ENCODE measurements around the gene ZNF530. TPM values are rescaled to one million over a fixed set of nuclear protein-coding genes. Genes with fewer than 3 reads are reported as not detected.

Gene ZNF530
- total RNA-seq, 1 experiment from 2014 or later: 8.9 TPM

DNA sequence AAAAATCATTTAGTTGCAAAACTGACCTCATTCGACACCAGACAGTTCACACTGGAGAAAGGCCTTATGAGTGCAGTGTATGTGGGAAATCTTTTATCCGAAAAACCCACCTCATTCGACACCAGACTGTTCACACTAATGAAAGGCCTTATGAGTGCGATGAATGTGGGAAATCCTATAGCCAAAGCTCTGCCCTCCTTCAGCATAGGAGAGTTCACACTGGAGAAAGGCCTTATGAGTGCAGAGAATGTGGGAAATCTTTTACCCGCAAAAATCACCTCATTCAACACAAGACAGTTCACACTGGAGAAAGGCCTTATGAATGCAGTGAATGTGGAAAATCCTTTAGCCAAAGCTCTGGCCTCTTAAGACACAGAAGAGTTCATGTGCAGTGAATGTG, 7.2 kb downstream of the ZNF530 start:
- TF ChIP-seq SIN3A (IDR thresholded peaks at IDR 0.05; ENCODE audit: borderline replicate concordance, insufficient read depth, low read depth, low read length) (no peak), POLR2AphosphoS5 (IDR thresholded peaks at IDR 0.05; ENCODE audit: low read depth, low read length) (no peak), TCF7L2 (IDR thresholded peaks at IDR 0.05; ENCODE audit: low read depth, low read length) (no peak)
- TF ChIP-seq, protein P1, sequence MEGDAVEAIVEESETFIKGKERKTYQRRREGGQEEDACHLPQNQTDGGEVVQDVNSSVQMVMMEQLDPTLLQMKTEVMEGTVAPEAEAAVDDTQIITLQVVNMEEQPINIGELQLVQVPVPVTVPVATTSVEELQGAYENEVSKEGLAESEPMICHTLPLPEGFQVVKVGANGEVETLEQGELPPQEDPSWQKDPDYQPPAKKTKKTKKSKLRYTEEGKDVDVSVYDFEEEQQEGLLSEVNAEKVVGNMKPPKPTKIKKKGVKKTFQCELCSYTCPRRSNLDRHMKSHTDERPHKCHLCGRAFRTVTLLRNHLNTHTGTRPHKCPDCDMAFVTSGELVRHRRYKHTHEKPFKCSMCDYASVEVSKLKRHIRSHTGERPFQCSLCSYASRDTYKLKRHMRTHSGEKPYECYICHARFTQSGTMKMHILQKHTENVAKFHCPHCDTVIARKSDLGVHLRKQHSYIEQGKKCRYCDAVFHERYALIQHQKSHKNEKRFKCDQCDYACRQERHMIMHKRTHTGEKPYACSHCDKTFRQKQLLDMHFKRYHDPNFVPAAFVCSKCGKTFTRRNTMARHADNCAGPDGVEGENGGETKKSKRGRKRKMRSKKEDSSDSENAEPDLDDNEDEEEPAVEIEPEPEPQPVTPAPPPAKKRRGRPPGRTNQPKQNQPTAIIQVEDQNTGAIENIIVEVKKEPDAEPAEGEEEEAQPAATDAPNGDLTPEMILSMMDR (IDR thresholded peaks at IDR 0.05): no peak
- TF ChIP-seq, protein P2, sequence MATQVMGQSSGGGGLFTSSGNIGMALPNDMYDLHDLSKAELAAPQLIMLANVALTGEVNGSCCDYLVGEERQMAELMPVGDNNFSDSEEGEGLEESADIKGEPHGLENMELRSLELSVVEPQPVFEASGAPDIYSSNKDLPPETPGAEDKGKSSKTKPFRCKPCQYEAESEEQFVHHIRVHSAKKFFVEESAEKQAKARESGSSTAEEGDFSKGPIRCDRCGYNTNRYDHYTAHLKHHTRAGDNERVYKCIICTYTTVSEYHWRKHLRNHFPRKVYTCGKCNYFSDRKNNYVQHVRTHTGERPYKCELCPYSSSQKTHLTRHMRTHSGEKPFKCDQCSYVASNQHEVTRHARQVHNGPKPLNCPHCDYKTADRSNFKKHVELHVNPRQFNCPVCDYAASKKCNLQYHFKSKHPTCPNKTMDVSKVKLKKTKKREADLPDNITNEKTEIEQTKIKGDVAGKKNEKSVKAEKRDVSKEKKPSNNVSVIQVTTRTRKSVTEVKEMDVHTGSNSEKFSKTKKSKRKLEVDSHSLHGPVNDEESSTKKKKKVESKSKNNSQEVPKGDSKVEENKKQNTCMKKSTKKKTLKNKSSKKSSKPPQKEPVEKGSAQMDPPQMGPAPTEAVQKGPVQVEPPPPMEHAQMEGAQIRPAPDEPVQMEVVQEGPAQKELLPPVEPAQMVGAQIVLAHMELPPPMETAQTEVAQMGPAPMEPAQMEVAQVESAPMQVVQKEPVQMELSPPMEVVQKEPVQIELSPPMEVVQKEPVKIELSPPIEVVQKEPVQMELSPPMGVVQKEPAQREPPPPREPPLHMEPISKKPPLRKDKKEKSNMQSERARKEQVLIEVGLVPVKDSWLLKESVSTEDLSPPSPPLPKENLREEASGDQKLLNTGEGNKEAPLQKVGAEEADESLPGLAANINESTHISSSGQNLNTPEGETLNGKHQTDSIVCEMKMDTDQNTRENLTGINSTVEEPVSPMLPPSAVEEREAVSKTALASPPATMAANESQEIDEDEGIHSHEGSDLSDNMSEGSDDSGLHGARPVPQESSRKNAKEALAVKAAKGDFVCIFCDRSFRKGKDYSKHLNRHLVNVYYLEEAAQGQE (IDR thresholded peaks at IDR 0.05; ENCODE audit: insufficient read depth in 1 of 2, low read depth in 2 of 2, low read length in 1 of 2): no peak
- ChIA-PET CTCF (no interaction called here), POLR2A (no interaction called here)
- Histone ChIP-seq H3K27me3 (ENCODE audit: control insufficient read depth, insufficient read depth, low read length) (no peaks in the 10 kb centered on the region), H3K27ac (ENCODE audit: low read length) (no peak overlapping the region), H3K36me3 (ENCODE audit: control insufficient read depth, insufficient read depth, low read length) (no peaks in the 10 kb centered on the region), H3K9me3 (ENCODE audit: control insufficient read depth, insufficient read depth, low read depth, low read length) (peaks cover 44% of the 10 kb centered on the region), H3K4me1 (ENCODE audit: control insufficient read depth, insufficient read depth, low read length) (no peaks in the 10 kb centered on the region), H3K4me3 (ENCODE audit: low read depth in 2 of 2, low read length in 2 of 2) (no peak overlapping the region)
- intact Hi-C loops (cut with micrococcal nuclease; ENCODE audit: unreplicated experiment) (no loop called here), in situ Hi-C loops (cut with HindIII; ENCODE audit: low pct_unique_long_range_greater_than_20kb, low sequenced_read_pairs) (no loop called here)
- ATAC-seq (no peak), DNase-seq (ENCODE audit: low read depth, low spot score) (no peak)
- BruUV-seq (replicated peaks): no TSS peak

DNA sequence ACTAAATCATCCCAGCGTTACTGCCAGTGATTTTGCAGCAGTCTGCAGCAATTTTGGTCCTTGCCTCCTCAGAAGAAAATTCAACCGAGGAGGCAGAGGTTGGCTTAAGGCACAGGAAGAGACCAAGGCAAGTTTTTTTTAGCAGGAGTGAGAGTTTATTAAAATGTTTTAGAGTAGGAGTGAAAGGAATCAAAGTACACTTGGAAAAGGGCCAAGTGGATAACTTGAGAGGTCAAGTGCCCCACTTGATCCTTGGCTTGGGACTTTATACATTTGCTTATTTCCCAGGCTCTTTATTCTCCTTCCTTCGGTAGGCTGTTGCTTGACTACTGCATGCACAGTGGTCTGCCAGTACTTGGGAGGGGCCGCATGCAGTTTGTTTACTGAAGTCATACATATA, 11.4 kb downstream of the ZNF530 start:
- Histone ChIP-seq H3K27ac (ENCODE audit: low read length) (no peak overlapping the region), H3K9me3 (ENCODE audit: control insufficient read depth, insufficient read depth, low read depth, low read length) (peaks cover 43% of the 10 kb centered on the region), H3K27me3 (ENCODE audit: control insufficient read depth, insufficient read depth, low read length) (no peaks in the 10 kb centered on the region), H3K4me3 (ENCODE audit: low read depth in 2 of 2, low read length in 2 of 2) (no peak overlapping the region), H3K36me3 (ENCODE audit: control insufficient read depth, insufficient read depth, low read length) (no peaks in the 10 kb centered on the region), H3K4me1 (ENCODE audit: control insufficient read depth, insufficient read depth, low read length) (no peaks in the 10 kb centered on the region)
- no peak for DNase-seq (ENCODE audit: low read depth, low spot score)
- no peak for TF ChIP-seq TCF7L2 (IDR thresholded peaks at IDR 0.05; ENCODE audit: low read depth, low read length)
- TF ChIP-seq, protein P2 (IDR thresholded peaks at IDR 0.05; ENCODE audit: insufficient read depth in 1 of 2, low read depth in 2 of 2, low read length in 1 of 2): no peak
- TF ChIP-seq, protein P1 (IDR thresholded peaks at IDR 0.05): no peak
- no peak for TF ChIP-seq POLR2AphosphoS5 (IDR thresholded peaks at IDR 0.05; ENCODE audit: low read depth, low read length)
- no peak for TF ChIP-seq SIN3A (IDR thresholded peaks at IDR 0.05; ENCODE audit: borderline replicate concordance, insufficient read depth, low read depth, low read length)
- intact Hi-C loops (cut with micrococcal nuclease; ENCODE audit: unreplicated experiment): no loop called here
- ChIA-PET CTCF (no interaction called here), POLR2A (no interaction called here)
- no TSS peak for BruUV-seq (replicated peaks)
- in situ Hi-C loops (cut with HindIII; ENCODE audit: low pct_unique_long_range_greater_than_20kb, low sequenced_read_pairs): loop anchor here (10.0 kb wide), 1 partner anchor 64 kb away; no protein-coding TSS in a partner anchor
- no peak for ATAC-seq

Data from Panc1 (cell line).